Astrocyte (in vitro differentiated cells and primary cell): Measurements from ENCODE around the gene HAGHL.

Experiments
- CTCF ChIP-seq: IDR thresholded peaks from 2 replicates; pipeline ENCODE4 v1.5.1; 2011; ENCODE audit warnings: low read depth, mild to moderate bottlenecking, inconsistent platforms, low read length, moderate library complexity; ENCODE audit not compliant: insufficient read depth
- EZH2 ChIP-seq: IDR thresholded peaks from 2 replicates; pipeline ENCODE4 v1.6.1; 2012; ENCODE audit warnings: mild to moderate bottlenecking, low read length, inconsistent platforms; ENCODE audit not compliant: insufficient read depth

DNA sequence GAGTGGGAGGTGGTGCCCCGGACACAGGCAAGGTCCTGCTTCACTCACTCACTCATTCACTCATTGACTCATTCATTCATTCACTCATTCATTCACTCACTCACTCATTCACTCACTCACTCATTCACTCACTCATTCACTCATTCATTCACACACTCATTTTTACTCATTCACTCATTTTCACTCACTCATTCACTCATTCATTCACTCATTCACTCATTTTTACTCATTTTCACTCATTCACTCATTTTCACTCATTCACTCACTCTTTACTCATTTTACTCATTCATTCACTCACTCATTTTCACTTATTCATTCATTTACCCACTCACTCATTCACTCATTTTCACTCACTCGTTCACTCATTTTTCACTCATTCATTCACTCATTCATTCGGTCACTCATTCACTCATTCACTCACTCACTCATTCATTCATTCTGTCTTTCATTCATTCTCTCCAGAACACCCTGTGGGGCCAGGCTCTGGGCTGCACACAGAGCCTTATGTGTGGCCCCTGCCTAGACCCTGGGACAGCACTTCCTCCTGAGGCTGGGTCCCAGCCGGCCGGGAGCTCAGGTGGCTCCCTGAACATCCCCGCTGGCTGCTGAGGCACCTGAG is 52.1 kb downstream of the HAGHL start:
- TF ChIP-seq CTCF: no peak
- no peak for TF ChIP-seq EZH2
